ENCODE data around the gene SMU1.

SMU1 gene

GRCh38 chr9:33120620-33121019, 44.1 kb upstream of the SMU1 start:
- ATAC-seq, result no peak
- TF ChIP-seq, protein P1, sequence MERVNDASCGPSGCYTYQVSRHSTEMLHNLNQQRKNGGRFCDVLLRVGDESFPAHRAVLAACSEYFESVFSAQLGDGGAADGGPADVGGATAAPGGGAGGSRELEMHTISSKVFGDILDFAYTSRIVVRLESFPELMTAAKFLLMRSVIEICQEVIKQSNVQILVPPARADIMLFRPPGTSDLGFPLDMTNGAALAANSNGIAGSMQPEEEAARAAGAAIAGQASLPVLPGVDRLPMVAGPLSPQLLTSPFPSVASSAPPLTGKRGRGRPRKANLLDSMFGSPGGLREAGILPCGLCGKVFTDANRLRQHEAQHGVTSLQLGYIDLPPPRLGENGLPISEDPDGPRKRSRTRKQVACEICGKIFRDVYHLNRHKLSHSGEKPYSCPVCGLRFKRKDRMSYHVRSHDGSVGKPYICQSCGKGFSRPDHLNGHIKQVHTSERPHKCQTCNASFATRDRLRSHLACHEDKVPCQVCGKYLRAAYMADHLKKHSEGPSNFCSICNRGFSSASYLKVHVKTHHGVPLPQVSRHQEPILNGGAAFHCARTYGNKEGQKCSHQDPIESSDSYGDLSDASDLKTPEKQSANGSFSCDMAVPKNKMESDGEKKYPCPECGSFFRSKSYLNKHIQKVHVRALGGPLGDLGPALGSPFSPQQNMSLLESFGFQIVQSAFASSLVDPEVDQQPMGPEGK (CRISPR knock-in tag; IDR thresholded peaks at IDR 0.05; ENCODE audit: borderline replicate concordance), result no peak
- no peak for TF ChIP-seq ZNF8 (CRISPR knock-in tag; IDR thresholded peaks at IDR 0.05)
- TF ChIP-seq ZFP30 (CRISPR knock-in tag; IDR thresholded peaks at IDR 0.05), result no peak
- TF ChIP-seq, protein P2, sequence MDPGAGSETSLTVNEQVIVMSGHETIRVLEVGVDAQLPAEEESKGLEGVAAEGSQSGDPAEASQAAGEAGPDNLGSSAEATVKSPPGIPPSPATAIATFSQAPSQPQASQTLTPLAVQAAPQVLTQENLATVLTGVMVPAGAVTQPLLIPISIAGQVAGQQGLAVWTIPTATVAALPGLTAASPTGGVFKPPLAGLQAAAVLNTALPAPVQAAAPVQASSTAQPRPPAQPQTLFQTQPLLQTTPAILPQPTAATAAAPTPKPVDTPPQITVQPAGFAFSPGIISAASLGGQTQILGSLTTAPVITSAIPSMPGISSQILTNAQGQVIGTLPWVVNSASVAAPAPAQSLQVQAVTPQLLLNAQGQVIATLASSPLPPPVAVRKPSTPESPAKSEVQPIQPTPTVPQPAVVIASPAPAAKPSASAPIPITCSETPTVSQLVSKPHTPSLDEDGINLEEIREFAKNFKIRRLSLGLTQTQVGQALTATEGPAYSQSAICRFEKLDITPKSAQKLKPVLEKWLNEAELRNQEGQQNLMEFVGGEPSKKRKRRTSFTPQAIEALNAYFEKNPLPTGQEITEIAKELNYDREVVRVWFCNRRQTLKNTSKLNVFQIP (CRISPR knock-in tag; IDR thresholded peaks at IDR 0.05; ENCODE audit: borderline replicate concordance, low read depth), result no peak
- TF ChIP-seq, protein P3, sequence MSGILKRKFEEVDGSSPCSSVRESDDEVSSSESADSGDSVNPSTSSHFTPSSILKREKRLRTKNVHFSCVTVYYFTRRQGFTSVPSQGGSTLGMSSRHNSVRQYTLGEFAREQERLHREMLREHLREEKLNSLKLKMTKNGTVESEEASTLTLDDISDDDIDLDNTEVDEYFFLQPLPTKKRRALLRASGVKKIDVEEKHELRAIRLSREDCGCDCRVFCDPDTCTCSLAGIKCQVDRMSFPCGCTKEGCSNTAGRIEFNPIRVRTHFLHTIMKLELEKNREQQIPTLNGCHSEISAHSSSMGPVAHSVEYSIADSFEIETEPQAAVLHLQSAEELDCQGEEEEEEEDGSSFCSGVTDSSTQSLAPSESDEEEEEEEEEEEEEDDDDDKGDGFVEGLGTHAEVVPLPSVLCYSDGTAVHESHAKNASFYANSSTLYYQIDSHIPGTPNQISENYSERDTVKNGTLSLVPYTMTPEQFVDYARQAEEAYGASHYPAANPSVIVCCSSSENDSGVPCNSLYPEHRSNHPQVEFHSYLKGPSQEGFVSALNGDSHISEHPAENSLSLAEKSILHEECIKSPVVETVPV (CRISPR knock-in tag; IDR thresholded peaks at IDR 0.05), result no peak
- TF ChIP-seq OSR1 (CRISPR knock-in tag; IDR thresholded peaks at IDR 0.05), result no peak
- no peak for TF ChIP-seq CREB5 (CRISPR knock-in tag; IDR thresholded peaks at IDR 0.05; ENCODE audit: low read depth)
- TF ChIP-seq TCF4 (CRISPR knock-in tag; IDR thresholded peaks at IDR 0.05; ENCODE audit: borderline replicate concordance), result no peak
- TF ChIP-seq GLIS3 (CRISPR knock-in tag; IDR thresholded peaks at IDR 0.05), result no peak
- TF ChIP-seq, protein P4, sequence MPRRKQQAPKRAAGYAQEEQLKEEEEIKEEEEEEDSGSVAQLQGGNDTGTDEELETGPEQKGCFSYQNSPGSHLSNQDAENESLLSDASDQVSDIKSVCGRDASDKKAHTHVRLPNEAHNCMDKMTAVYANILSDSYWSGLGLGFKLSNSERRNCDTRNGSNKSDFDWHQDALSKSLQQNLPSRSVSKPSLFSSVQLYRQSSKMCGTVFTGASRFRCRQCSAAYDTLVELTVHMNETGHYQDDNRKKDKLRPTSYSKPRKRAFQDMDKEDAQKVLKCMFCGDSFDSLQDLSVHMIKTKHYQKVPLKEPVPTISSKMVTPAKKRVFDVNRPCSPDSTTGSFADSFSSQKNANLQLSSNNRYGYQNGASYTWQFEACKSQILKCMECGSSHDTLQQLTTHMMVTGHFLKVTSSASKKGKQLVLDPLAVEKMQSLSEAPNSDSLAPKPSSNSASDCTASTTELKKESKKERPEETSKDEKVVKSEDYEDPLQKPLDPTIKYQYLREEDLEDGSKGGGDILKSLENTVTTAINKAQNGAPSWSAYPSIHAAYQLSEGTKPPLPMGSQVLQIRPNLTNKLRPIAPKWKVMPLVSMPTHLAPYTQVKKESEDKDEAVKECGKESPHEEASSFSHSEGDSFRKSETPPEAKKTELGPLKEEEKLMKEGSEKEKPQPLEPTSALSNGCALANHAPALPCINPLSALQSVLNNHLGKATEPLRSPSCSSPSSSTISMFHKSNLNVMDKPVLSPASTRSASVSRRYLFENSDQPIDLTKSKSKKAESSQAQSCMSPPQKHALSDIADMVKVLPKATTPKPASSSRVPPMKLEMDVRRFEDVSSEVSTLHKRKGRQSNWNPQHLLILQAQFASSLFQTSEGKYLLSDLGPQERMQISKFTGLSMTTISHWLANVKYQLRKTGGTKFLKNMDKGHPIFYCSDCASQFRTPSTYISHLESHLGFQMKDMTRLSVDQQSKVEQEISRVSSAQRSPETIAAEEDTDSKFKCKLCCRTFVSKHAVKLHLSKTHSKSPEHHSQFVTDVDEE (CRISPR knock-in tag; IDR thresholded peaks at IDR 0.05), result no peak
- no peak for TF ChIP-seq BACH2 (CRISPR knock-in tag; IDR thresholded peaks at IDR 0.05; ENCODE audit: borderline replicate concordance)
- no peak for TF ChIP-seq CSDC2 (CRISPR knock-in tag; IDR thresholded peaks at IDR 0.05)
- no peak for TF ChIP-seq TOX (CRISPR knock-in tag; IDR thresholded peaks at IDR 0.05; ENCODE audit: borderline replicate concordance)

GRCh38 chr9:33117796-33118195, 41.3 kb upstream of the SMU1 start:
- TF ChIP-seq ZNF8 (CRISPR knock-in tag; IDR thresholded peaks at IDR 0.05), result no peak
- no peak for TF ChIP-seq TCF4 (CRISPR knock-in tag; IDR thresholded peaks at IDR 0.05; ENCODE audit: borderline replicate concordance)
- TF ChIP-seq RARB (CRISPR knock-in tag; IDR thresholded peaks at IDR 0.05), result no peak
- TF ChIP-seq ESRRG (CRISPR knock-in tag; IDR thresholded peaks at IDR 0.05), result no peak
- TF ChIP-seq, protein P2 (CRISPR knock-in tag; IDR thresholded peaks at IDR 0.05; ENCODE audit: borderline replicate concordance, low read depth), result no peak
- TF ChIP-seq ZFP30 (CRISPR knock-in tag; IDR thresholded peaks at IDR 0.05), result no peak
- TF ChIP-seq ZNF565 (CRISPR knock-in tag; conservative IDR thresholded peaks at IDR 0.05; ENCODE audit: low read depth), result no peak
- TF ChIP-seq, protein P4 (CRISPR knock-in tag; IDR thresholded peaks at IDR 0.05), result no peak
- no peak for TF ChIP-seq CSDC2 (CRISPR knock-in tag; IDR thresholded peaks at IDR 0.05)
- TF ChIP-seq TOX (CRISPR knock-in tag; IDR thresholded peaks at IDR 0.05; ENCODE audit: borderline replicate concordance), result no peak
- TF ChIP-seq ZNF70 (CRISPR knock-in tag; IDR thresholded peaks at IDR 0.05), result no peak
- no peak for TF ChIP-seq BACH2 (CRISPR knock-in tag; IDR thresholded peaks at IDR 0.05; ENCODE audit: borderline replicate concordance)
- ATAC-seq, result no peak
